IMR-90 (cell line): ENCODE measurements around the gene SPDYC.

Experiments
- BHLHE40 ChIP-seq: fragments of 150-350 bp; IDR thresholded peaks from 2 replicates; pipeline ENCODE4 v1.6.1; 2016; ENCODE audit warnings: mild to moderate bottlenecking, low read depth, low read length
- CEBPB ChIP-seq: IDR thresholded peaks from 2 replicates; pipeline ENCODE4 v1.6.1; 2012; ENCODE audit warnings: low read depth, low read length, improper control_type of control experiment
- CTCF ChIP-seq: conservative IDR thresholded peaks from 2 replicates; pipeline ENCODE4 v1.5.1; 2012; ENCODE audit warnings: mild to moderate bottlenecking, low read depth, low read length, improper control_type of control experiment
- MXI1 ChIP-seq: IDR thresholded peaks from 2 replicates; pipeline ENCODE4 v1.6.1; 2012; ENCODE audit warnings: low read depth, mild to moderate bottlenecking, low read length, moderate library complexity, borderline replicate concordance
- POLR2A ChIP-seq: IDR thresholded peaks from 2 replicates; pipeline ENCODE4 v1.6.1; 2012; ENCODE audit warnings: mild to moderate bottlenecking, low read depth, low read length
- RAD21 ChIP-seq: IDR thresholded peaks from 2 replicates; pipeline ENCODE4 v1.6.1; 2012; ENCODE audit warnings: low read length, improper control_type of control experiment
- RFX5 ChIP-seq: IDR thresholded peaks from 2 replicates; pipeline ENCODE4 v1.8.0; 2012; ENCODE audit warnings: low read depth, mild to moderate bottlenecking, low read length, moderate library complexity
- SMC3 ChIP-seq: fragments of 150-350 bp; IDR thresholded peaks from 2 replicates; pipeline ENCODE4 v1.6.1; 2016; ENCODE audit warnings: low read depth, mild to moderate bottlenecking, antibody characterized with exemption, low read length, moderate library complexity

DNA sequence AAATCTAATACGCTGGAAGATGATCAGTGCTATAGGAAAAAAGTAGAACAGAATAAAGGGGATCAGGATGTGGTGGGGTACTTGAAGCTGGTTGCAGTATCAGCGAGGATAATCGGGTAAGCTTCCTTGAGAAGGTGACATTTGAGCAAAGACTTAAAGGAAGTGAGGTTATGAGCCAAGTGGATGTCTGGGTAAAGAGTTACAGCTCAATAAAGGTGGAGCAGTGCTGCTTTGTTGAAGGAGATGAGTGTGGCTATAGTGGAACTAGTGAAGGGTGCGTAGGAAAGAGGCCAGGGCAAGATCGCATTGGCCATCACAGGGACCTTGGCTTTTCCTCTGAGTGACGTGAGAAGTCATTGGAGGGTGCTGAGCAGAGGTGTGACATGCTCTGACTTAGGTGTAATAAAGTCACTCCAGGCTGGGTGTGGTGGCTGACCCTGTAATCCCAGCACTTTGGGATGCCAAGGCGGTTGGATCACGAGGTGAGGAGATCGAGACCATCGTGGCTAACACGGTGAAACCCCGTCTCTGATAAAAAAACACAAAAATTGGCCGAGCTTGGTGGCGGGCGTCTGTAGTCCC is 33.4 kb upstream of the SPDYC start:
- no peak for TF ChIP-seq POLR2A
- no peak for TF ChIP-seq CTCF
- TF ChIP-seq SMC3, result no peak
- no peak for TF ChIP-seq BHLHE40
- no peak for TF ChIP-seq RFX5
- no peak for TF ChIP-seq MXI1
- TF ChIP-seq RAD21, result no peak
- TF ChIP-seq CEBPB, result no peak
